Mesendoderm (in vitro differentiated cells): ENCODE measurements around the gene ATP8B4.

Experiments
- DNase-seq: peaks from one replicate; pipeline ENCODE4 v3.0.0; 2013
- H2AK5ac ChIP-seq: 2 replicates; pipeline ENCODE4 v1.6.1; 2013; ENCODE audit warnings: low read length, inconsistent platforms
- H2BK120ac ChIP-seq: 2 replicates; pipeline ENCODE4 v1.6.1; 2013; ENCODE audit warnings: low read depth, mild to moderate bottlenecking, low read length, moderate library complexity, mixed read lengths
- H2BK15ac ChIP-seq: replicated peaks from 2 replicates; pipeline ENCODE4 v1.6.1; 2013; ENCODE audit warnings: low read depth, mild to moderate bottlenecking, moderate library complexity
- H2BK5ac ChIP-seq: 2 replicates; pipeline ENCODE4 v1.6.1; 2013; ENCODE audit warnings: low read length, inconsistent platforms
- H3K18ac ChIP-seq: 2 replicates; pipeline ENCODE4 v1.6.1; 2013; ENCODE audit warnings: mild to moderate bottlenecking, low read length, mixed read lengths
- H3K23ac ChIP-seq: one replicate; pipeline ENCODE4 v1.6.1; 2013; ENCODE audit warnings: low read length
- H3K27ac ChIP-seq: 2 replicates; pipeline ENCODE4 v1.5.1; 2013; ENCODE audit warnings: low read depth, mild to moderate bottlenecking, inconsistent platforms, low read length, moderate library complexity
- H3K27me3 ChIP-seq: 2 replicates; pipeline ENCODE4 v1.6.1; 2013; ENCODE audit warnings: low read length, control low read depth, mild to moderate bottlenecking, inconsistent platforms; ENCODE audit not compliant: insufficient read depth, poor library complexity
- H3K36me3 ChIP-seq: 2 replicates; pipeline ENCODE4 v1.6.1; 2013; ENCODE audit warnings: low read length, inconsistent platforms; ENCODE audit not compliant: control insufficient read depth, insufficient read depth
- H3K4ac ChIP-seq: one replicate; pipeline ENCODE4 v1.6.1; 2013; ENCODE audit warnings: low read depth, mild to moderate bottlenecking, low read length, moderate library complexity
- H3K4me1 ChIP-seq: 2 replicates; pipeline ENCODE4 v1.6.1; 2013; ENCODE audit warnings: low read depth, low read length, inconsistent platforms; ENCODE audit not compliant: control insufficient read depth
- H3K4me2 ChIP-seq: 2 replicates; pipeline ENCODE4 v1.6.1; 2013; ENCODE audit warnings: low read length
- H3K4me3 ChIP-seq: 2 replicates; pipeline ENCODE4 v1.5.1; 2013; ENCODE audit warnings: mild to moderate bottlenecking, low read length
- H3K56ac ChIP-seq: one replicate; pipeline ENCODE4 v1.6.1; 2013; ENCODE audit warnings: low read length
- H3K79me1 ChIP-seq: 2 replicates; pipeline ENCODE4 v1.6.1; 2013; ENCODE audit warnings: low read length, inconsistent platforms
- H3K79me2 ChIP-seq: 2 replicates; pipeline ENCODE4 v1.6.1; 2013; ENCODE audit warnings: mild to moderate bottlenecking, low read length; ENCODE audit not compliant: control insufficient read depth, insufficient read depth
- H3K9ac ChIP-seq: 2 replicates; pipeline ENCODE4 v1.6.1; 2013; ENCODE audit warnings: low read length, inconsistent platforms
- H4K5ac ChIP-seq: one replicate; pipeline ENCODE4 v1.6.1; 2013; ENCODE audit warnings: low read length
- H4K8ac ChIP-seq: one replicate; pipeline ENCODE4 v1.6.1; 2013; ENCODE audit warnings: low read depth, mild to moderate bottlenecking, control low read depth, low read length, moderate library complexity
- WGBS: extraction: QIAGEN DNeasy Blood & Tissue Kit; methylation state at CpG from one replicate; pipeline ENCODE4 v1.1.7; 2013; ENCODE audit warnings: low lambda C conversion rate, missing lambda C conversion rate; ENCODE audit not compliant: insufficient coverage; ENCODE audit errors: extremely low coverage; 5-methylcytosine and 5-hydroxymethylcytosine counted together

ATP8B4 gene

DNA sequence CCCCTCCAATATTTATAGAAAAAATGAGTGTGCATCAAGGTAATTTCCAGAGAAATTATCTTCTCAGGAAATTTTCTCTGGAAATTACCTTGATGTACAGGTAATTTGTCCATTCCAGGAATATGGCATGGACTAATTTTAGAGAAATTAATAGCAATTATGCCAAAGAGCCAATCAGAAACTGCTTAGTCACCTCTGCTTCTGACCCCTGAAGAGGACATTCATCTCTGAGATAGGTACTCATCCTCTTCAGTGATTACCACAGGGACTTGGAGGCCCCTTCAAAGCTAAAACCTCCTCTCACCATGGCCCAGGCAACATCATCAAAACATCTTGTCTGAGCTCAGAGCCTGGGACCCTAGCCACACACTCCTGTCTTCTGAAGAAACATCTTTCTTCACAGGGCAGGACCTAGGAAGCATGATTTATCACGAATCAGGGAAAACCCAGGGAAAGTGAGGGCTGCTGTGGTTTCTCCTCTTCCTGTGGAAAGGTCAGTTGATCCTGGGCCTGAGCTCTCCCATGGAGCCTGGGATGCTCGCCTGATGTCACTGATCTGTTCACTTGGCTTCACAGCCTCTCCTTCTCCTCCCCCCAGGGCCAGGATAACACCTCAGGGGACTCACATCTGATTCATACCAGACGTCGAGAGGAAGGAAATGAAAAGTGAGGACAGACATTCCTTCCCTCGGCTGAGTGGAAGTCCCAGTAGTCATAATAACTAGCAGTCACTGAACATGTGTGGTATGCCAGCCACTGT is 287.6 kb downstream of the ATP8B4 start:
- Histone ChIP-seq H2AK5ac (no peak overlapping the region), H3K4me1 (no peaks in the 10 kb centered on the region), H3K18ac (no peak overlapping the region), H3K4ac (no peak overlapping the region), H3K79me2 (no peaks in the 10 kb centered on the region), H4K5ac (no peak overlapping the region), H2BK120ac (no peak overlapping the region), H4K8ac (no peak overlapping the region), H3K36me3 (no peaks in the 10 kb centered on the region), H3K4me3 (no peak overlapping the region), H3K27me3 (no peaks in the 10 kb centered on the region), H3K23ac (no peak overlapping the region), H3K4me2 (no peak overlapping the region), H2BK5ac (no peak overlapping the region), H3K79me1 (no peaks in the 10 kb centered on the region), H3K27ac (no peak overlapping the region), H2BK15ac (no peak overlapping the region), H3K56ac (no peak overlapping the region), H3K9ac (no peak overlapping the region)
- peak; percentile 55 for DNase-seq
- WGBS: no CpG with 5 or more reads among the region's 5 CpGs

DNA sequence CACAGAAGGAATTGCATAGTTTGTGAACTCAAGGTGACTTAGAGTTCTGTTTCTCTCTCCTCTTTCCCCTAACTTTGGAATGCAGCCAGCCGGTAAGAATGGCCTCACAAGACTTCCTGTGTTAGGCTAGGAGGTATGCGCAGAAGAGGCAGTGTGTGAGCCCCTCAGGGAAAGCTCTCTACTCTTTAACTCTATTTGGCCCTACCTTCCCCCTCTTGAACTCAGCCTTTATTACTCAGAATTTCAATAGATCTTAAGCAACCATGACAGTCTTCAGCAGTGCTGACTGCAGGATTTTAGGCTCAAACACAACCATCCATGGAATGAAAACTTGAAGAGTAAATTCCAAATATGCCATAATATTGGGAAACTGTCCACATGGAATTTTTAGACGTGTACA is 288.6 kb downstream of the ATP8B4 start:
- Histone ChIP-seq H2BK15ac (no peak overlapping the region), H2BK5ac (no peak overlapping the region), H3K56ac (no peak overlapping the region), H3K18ac (no peak overlapping the region), H3K4me1 (no peaks in the 10 kb centered on the region), H3K4me3 (no peak overlapping the region), H4K5ac (no peak overlapping the region), H3K9ac (no peak overlapping the region), H3K4ac (no peak overlapping the region), H3K79me1 (no peaks in the 10 kb centered on the region), H4K8ac (no peak overlapping the region), H2BK120ac (no peak overlapping the region), H3K23ac (no peak overlapping the region), H2AK5ac (no peak overlapping the region), H3K27ac (no peak overlapping the region), H3K79me2 (no peaks in the 10 kb centered on the region), H3K27me3 (no peaks in the 10 kb centered on the region), H3K4me2 (no peak overlapping the region), H3K36me3 (no peaks in the 10 kb centered on the region)
- DNase-seq: peak; percentile 59
- WGBS: no CpG with 5 or more reads among the region's 3 CpGs

DNA sequence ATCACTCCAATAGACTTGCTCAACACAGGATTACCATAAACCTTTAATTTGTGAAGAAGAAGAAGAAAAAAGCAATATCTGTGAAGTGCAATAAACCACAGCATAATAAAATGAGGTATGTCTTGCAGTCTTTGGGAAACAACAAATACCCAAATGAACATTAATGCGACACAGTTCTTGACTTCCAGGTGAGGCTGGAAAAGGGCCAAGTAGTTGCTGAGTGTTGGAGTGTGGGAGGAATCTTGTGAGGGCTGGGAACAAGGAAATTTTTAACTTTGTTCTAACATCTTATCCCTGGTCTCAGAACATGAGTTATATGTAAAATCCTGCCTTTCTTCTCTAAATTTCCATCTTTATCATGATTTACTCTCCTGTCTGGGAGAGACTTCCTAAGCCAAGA is 291.7 kb downstream of the ATP8B4 start:
- no peak overlapping the region for H2BK120ac ChIP-seq
- H3K9ac ChIP-seq: no peak overlapping the region
- H3K36me3 ChIP-seq: no peaks in the 10 kb centered on the region
- DNase-seq: no peak
- no peak overlapping the region for H4K5ac ChIP-seq
- no peaks in the 10 kb centered on the region for H3K79me1 ChIP-seq
- H3K18ac ChIP-seq: no peak overlapping the region
- no CpG with 5 or more reads among the region's 1 CpG for WGBS
- no peaks in the 10 kb centered on the region for H3K27me3 ChIP-seq
- no peak overlapping the region for H2AK5ac ChIP-seq
- H2BK15ac ChIP-seq: no peak overlapping the region
- H3K4me1 ChIP-seq: no peaks in the 10 kb centered on the region
- H3K4me3 ChIP-seq: no peak overlapping the region
- H2BK5ac ChIP-seq: no peak overlapping the region
- H3K23ac ChIP-seq: no peak overlapping the region
- H3K56ac ChIP-seq: no peak overlapping the region
- H3K4me2 ChIP-seq: no peak overlapping the region
- H3K79me2 ChIP-seq: no peaks in the 10 kb centered on the region
- H3K4ac ChIP-seq: no peak overlapping the region
- no peak overlapping the region for H3K27ac ChIP-seq
- H4K8ac ChIP-seq: no peak overlapping the region

DNA sequence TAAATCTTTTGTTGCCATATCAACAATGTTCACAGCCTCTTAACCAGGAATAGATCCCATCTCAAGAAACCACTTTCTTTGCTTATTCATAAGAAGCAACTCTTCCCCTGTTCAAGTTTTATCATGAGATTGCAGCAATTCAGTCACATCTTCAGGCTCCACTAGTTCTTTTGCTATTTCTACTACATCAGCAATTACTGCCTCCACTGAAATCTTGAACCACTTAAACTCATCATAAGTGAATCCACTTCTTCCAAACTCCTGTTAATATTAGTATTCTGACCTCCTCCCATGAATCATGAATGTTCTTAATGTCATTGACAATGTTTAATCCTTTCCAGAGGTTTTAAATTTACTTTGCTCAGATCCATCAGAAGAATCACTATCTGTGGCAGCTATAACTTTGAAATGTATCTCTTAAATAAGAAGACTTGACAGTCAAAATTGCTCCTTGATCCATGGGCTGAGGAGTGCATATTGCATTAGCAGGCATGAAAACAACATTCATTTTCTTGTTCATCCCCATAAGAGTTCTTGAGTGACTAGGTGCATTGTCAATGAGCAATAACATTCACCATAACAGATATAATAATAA is 292.3 kb downstream of the ATP8B4 start:
- Histone ChIP-seq H2BK15ac (no peak overlapping the region), H3K27me3 (no peaks in the 10 kb centered on the region), H2BK5ac (no peak overlapping the region), H3K23ac (no peak overlapping the region), H3K36me3 (no peaks in the 10 kb centered on the region), H3K4me3 (no peak overlapping the region), H3K79me2 (no peaks in the 10 kb centered on the region), H4K8ac (no peak overlapping the region), H3K9ac (no peak overlapping the region), H3K27ac (no peak overlapping the region), H3K4me2 (no peak overlapping the region), H4K5ac (no peak overlapping the region), H3K4me1 (no peaks in the 10 kb centered on the region), H3K4ac (no peak overlapping the region), H3K79me1 (no peaks in the 10 kb centered on the region), H2BK120ac (no peak overlapping the region), H2AK5ac (no peak overlapping the region), H3K56ac (no peak overlapping the region), H3K18ac (no peak overlapping the region)
- DNase-seq: no peak

DNA sequence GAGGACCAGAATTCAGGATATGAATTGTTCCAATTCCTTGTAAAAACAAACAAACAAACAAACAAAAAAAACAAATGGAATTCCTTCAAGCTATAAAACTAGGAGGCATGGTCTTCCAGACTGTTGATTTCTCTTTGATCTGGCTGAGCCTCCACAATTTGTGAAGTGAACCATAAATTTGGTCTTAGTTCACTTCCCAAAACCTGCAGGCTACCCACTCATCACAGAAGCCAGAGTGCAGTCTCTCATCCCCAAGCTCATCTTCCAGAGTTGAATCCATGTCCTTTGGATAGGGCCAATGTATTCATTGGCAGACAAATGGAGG is 294.3 kb downstream of the ATP8B4 start:
- H2BK15ac ChIP-seq: no peak overlapping the region
- H2BK120ac ChIP-seq: no peak overlapping the region
- H3K36me3 ChIP-seq: no peaks in the 10 kb centered on the region

More for the DNA sequence above, 294.3 kb downstream of the ATP8B4 start:
- H2BK5ac ChIP-seq: no peak overlapping the region
- no peak overlapping the region for H3K9ac ChIP-seq
- DNase-seq: no peak
- H2AK5ac ChIP-seq: no peak overlapping the region
- no peak overlapping the region for H4K8ac ChIP-seq
- no peak overlapping the region for H3K23ac ChIP-seq
- H3K4me3 ChIP-seq: no peak overlapping the region
- H3K4me1 ChIP-seq: no peaks in the 10 kb centered on the region
- no peaks in the 10 kb centered on the region for H3K79me2 ChIP-seq
- no peak overlapping the region for H3K27ac ChIP-seq
- H4K5ac ChIP-seq: no peak overlapping the region
- no peak overlapping the region for H3K4me2 ChIP-seq
- H3K4ac ChIP-seq: no peak overlapping the region
- no peaks in the 10 kb centered on the region for H3K27me3 ChIP-seq
- no peak overlapping the region for H3K56ac ChIP-seq
- no peaks in the 10 kb centered on the region for H3K79me1 ChIP-seq
- H3K18ac ChIP-seq: no peak overlapping the region
